Panc1 (cell line): ENCODE measurements around the gene HOXB13.
A peak's percentile ranks its signal among the peaks of the same experiment; 100 is the strongest.

Experiments used
- CTCF ChIP-seq: fragments of 450-650 bp; IDR thresholded peaks from 2 replicates; pipeline ENCODE4 v1.5.1; 2017; ENCODE audit warnings: mild to moderate bottlenecking
- POLR2AphosphoS5 ChIP-seq: IDR thresholded peaks from 2 replicates; pipeline ENCODE4 v1.6.1; 2012; ENCODE audit warnings: mild to moderate bottlenecking, low read depth, low read length, moderate library complexity

DNA sequence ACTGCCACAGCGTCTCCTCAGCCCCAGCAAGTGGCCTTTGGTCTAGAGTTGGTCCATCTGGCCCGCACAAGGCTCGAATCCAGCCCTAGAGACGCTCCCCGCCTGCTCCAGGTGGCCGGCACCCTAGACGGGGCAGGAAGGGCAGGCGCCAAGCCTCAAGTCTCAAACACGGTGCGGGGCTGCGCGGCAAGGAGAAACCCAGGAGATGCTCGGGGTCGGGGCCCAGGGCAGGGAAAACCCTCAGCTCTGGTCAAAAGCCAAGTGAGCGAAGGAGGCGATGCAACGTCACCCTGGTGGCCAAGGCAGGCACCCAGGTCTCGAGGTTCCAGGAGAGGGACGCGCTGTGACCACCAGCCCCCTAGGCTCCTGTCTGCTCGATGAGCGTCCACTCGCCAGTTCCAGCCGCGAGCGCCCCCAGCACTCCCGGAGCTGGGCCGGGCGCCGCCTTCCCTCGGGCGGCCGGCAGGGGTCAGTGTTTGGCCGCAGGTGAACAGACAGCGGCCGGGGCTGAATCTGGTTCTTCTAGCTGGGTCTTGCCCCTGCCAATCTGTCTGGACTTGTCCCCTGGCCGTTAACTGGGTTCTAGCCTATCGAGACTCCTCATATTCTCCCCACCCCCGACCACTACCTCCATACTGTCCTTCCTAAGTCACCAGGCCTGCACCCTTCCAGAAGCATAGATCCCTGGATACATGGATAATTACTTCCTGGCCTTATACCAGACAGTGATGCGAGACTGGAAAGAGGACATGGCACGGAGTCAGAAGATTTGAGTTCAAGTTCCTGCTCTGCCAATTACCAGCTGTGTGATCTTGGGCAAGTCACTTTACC, 50.2 kb downstream of the HOXB13 start:
- peak; percentile 100 for TF ChIP-seq CTCF
- TF ChIP-seq POLR2AphosphoS5 = no peak; the same call in 1 of the 2 replicates
